Measurements from ENCODE around the gene LGALS3BP. TPM values are rescaled to one million over a fixed set of nuclear protein-coding genes. Genes with fewer than 3 reads are reported as not detected.

The LGALS3BP gene
- total and polyA plus RNA-seq, 2 of the 13 experiments (the other 11 are each of a cell fraction or from before 2014, with no cell fraction given) = 137 to 332 TPM

- no peak for TF ChIP-seq ZNF407 (CRISPR knock-in tag; IDR thresholded peaks at IDR 0.05; ENCODE audit: not compliant biosample characterization)
- peak; percentile 87 for TF ChIP-seq AGO2 (optimal IDR thresholded peaks at IDR 0.05; ENCODE audit: low read depth, low read length)
- TF ChIP-seq ZNF274 (CRISPR knock-in tag; IDR thresholded peaks at IDR 0.05) = no peak
- TF ChIP-seq REPIN1 (CRISPR knock-in tag; IDR thresholded peaks at IDR 0.05; ENCODE audit: borderline replicate concordance, low read depth) = no peak
- no peak for TF ChIP-seq MED13 (CRISPR knock-in tag; IDR thresholded peaks at IDR 0.05)
- TF ChIP-seq, protein P1, sequence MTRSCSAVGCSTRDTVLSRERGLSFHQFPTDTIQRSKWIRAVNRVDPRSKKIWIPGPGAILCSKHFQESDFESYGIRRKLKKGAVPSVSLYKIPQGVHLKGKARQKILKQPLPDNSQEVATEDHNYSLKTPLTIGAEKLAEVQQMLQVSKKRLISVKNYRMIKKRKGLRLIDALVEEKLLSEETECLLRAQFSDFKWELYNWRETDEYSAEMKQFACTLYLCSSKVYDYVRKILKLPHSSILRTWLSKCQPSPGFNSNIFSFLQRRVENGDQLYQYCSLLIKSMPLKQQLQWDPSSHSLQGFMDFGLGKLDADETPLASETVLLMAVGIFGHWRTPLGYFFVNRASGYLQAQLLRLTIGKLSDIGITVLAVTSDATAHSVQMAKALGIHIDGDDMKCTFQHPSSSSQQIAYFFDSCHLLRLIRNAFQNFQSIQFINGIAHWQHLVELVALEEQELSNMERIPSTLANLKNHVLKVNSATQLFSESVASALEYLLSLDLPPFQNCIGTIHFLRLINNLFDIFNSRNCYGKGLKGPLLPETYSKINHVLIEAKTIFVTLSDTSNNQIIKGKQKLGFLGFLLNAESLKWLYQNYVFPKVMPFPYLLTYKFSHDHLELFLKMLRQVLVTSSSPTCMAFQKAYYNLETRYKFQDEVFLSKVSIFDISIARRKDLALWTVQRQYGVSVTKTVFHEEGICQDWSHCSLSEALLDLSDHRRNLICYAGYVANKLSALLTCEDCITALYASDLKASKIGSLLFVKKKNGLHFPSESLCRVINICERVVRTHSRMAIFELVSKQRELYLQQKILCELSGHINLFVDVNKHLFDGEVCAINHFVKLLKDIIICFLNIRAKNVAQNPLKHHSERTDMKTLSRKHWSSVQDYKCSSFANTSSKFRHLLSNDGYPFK (CRISPR knock-in tag; IDR thresholded peaks at IDR 0.05; ENCODE audit: borderline replicate concordance) = 0 out of 2 replicates have a peak, but pooled peaks have one; percentile 19
- TF ChIP-seq, protein P2, sequence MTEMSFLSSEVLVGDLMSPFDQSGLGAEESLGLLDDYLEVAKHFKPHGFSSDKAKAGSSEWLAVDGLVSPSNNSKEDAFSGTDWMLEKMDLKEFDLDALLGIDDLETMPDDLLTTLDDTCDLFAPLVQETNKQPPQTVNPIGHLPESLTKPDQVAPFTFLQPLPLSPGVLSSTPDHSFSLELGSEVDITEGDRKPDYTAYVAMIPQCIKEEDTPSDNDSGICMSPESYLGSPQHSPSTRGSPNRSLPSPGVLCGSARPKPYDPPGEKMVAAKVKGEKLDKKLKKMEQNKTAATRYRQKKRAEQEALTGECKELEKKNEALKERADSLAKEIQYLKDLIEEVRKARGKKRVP (CRISPR knock-in tag; IDR thresholded peaks at IDR 0.05) = no peak
- TF ChIP-seq, protein P3, sequence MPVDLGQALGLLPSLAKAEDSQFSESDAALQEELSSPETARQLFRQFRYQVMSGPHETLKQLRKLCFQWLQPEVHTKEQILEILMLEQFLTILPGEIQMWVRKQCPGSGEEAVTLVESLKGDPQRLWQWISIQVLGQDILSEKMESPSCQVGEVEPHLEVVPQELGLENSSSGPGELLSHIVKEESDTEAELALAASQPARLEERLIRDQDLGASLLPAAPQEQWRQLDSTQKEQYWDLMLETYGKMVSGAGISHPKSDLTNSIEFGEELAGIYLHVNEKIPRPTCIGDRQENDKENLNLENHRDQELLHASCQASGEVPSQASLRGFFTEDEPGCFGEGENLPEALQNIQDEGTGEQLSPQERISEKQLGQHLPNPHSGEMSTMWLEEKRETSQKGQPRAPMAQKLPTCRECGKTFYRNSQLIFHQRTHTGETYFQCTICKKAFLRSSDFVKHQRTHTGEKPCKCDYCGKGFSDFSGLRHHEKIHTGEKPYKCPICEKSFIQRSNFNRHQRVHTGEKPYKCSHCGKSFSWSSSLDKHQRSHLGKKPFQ (CRISPR knock-in tag; IDR thresholded peaks at IDR 0.05; ENCODE audit: insufficient replicate concordance) = no peak
- no peak for TF ChIP-seq ZNF790 (CRISPR knock-in tag; IDR thresholded peaks at IDR 0.05; ENCODE audit: borderline replicate concordance)
- 0 out of 2 replicates have a peak, but pooled peaks have one; percentile 47 for TF ChIP-seq ZNF136 (CRISPR knock-in tag; IDR thresholded peaks at IDR 0.05; ENCODE audit: low read depth)
- TF ChIP-seq TMF1 (CRISPR knock-in tag; IDR thresholded peaks at IDR 0.05; ENCODE audit: low read depth) = no peak
- no peak for TF ChIP-seq ZNF75D (CRISPR knock-in tag; IDR thresholded peaks at IDR 0.05; ENCODE audit: borderline replicate concordance)
- TF ChIP-seq ZNF580 (CRISPR knock-in tag; IDR thresholded peaks at IDR 0.05; ENCODE audit: borderline replicate concordance, low read depth) = no peak
Measured at GRCh38 chr17:78993241-78993956, 13.7 kb upstream of the LGALS3BP start (continued).

All from HepG2 (cell line).